CD14-positive monocyte (primary cell): ENCODE data around the gene IGFN1. TPM values are rescaled to one million over a fixed set of nuclear protein-coding genes. Genes with fewer than 3 reads are reported as not detected.

Source experiments
- DNase-seq, 3 donors: peaks; one replicate each; pipeline ENCODE4 v3.0.0-alpha.2; 2011 to 2022
- H2AFZ ChIP-seq: 2 replicates; pipeline ENCODE4 v1.6.0; 2012; ENCODE audit warnings: mild to moderate bottlenecking, low read depth, low read length, inconsistent platforms; ENCODE audit not compliant: insufficient read depth, poor library complexity, severe bottlenecking
- H3K27ac ChIP-seq, 2 donors: 1 replicate in 1 of 2; 2 replicates in 1 of 2; pipeline ENCODE4 v1.5.1; 2012 to 2013; ENCODE audit warnings: low read length in 2 of 2, control low read depth in 1 of 2, inconsistent platforms in 1 of 2, low read depth in 1 of 2, mild to moderate bottlenecking in 1 of 2
- H3K27me3 ChIP-seq, 2 donors: one replicate each; pipeline versions ENCODE4 v1.6.0 to v1.6.1; 2011 to 2013; ENCODE audit warnings: low read length in 2 of 2; ENCODE audit not compliant: control insufficient read depth in 2 of 2, insufficient read depth in 2 of 2
- H3K36me3 ChIP-seq, 2 donors: replicated peaks in 1 of 2; 1 replicate in 1 of 2; 2 replicates in 1 of 2; pipeline versions ENCODE4 v1.5.1 to v1.6.1; 2012 to 2013; ENCODE audit warnings: low read length in 2 of 2, control low read depth in 1 of 2, inconsistent platforms in 1 of 2, mild to moderate bottlenecking in 1 of 2; ENCODE audit not compliant: insufficient read depth in 2 of 2, control insufficient read depth in 1 of 2
- H3K4me1 ChIP-seq, 2 donors: 1 replicate in 1 of 2; 2 replicates in 1 of 2; pipeline versions ENCODE4 v1.5.1 to v1.6.1; 2012 to 2013; ENCODE audit warnings: low read length in 2 of 2, control low read depth in 1 of 2, inconsistent platforms in 1 of 2, mild to moderate bottlenecking in 1 of 2, moderate library complexity in 1 of 2; ENCODE audit not compliant: insufficient read depth in 2 of 2, control insufficient read depth in 1 of 2
- H3K4me2 ChIP-seq: replicated peaks from 2 replicates; pipeline ENCODE3; 2012; ENCODE audit warnings: low read length, moderate library complexity, mild to moderate bottlenecking; ENCODE audit not compliant: poor library complexity, severe bottlenecking; ENCODE audit errors: extremely low read depth
- H3K4me3 ChIP-seq, 3 experiments: fragments of 200-600 bp in 1 of 3; sonication (generic) in 1 of 3; replicated peaks in 1 of 3; 1 replicate in 2 of 3; 2 replicates in 1 of 3; pipeline ENCODE4 v1.5.1; 2011 to 2013; ENCODE audit warnings: low read length in 3 of 3, mild to moderate bottlenecking in 3 of 3, control low read depth in 2 of 3, low read depth in 2 of 3, inconsistent platforms in 1 of 3, moderate library complexity in 1 of 3
- H3K79me2 ChIP-seq: 2 replicates; pipeline ENCODE4 v1.6.0; 2012; ENCODE audit warnings: mild to moderate bottlenecking, control low read depth, inconsistent platforms, low read length, moderate library complexity; ENCODE audit not compliant: insufficient read depth
- H3K9ac ChIP-seq: 2 replicates; pipeline ENCODE4 v1.6.0; 2017; ENCODE audit warnings: low read length, mild to moderate bottlenecking; ENCODE audit not compliant: insufficient read depth, poor library complexity, severe bottlenecking
- H3K9me3 ChIP-seq, 2 donors: replicated peaks in 1 of 2; 1 replicate in 1 of 2; 2 replicates in 1 of 2; pipeline versions ENCODE4 v1.5.1 to v1.6.1; 2012 to 2013; ENCODE audit warnings: low read length in 2 of 2, control low read depth in 1 of 2; ENCODE audit not compliant: control insufficient read depth in 1 of 2, insufficient read depth in 1 of 2
- H4K20me1 ChIP-seq: 2 replicates; pipeline ENCODE4 v1.6.0; 2012; ENCODE audit warnings: mild to moderate bottlenecking, low read length, control low read depth, moderate library complexity; ENCODE audit not compliant: insufficient read depth
- H3K27ac Mint-ChIP-seq, 7 donors: one replicate each; pipeline ENCODE4 v1.8.0; 2020; ENCODE audit warnings: mild to moderate bottlenecking in 7 of 7, mixed read lengths in 7 of 7, moderate library complexity in 6 of 7, inconsistent platforms in 2 of 7
- H3K27me3 Mint-ChIP-seq, 3 donors: one replicate each; pipeline ENCODE4 v1.8.0; 2021 to 2022; ENCODE audit warnings: low read depth in 3 of 3, mild to moderate bottlenecking in 3 of 3, mixed read lengths in 3 of 3, moderate library complexity in 3 of 3, inconsistent platforms in 1 of 3
- H3K36me3 Mint-ChIP-seq, 2 donors: one replicate each; pipeline ENCODE4 v1.8.0; 2020; ENCODE audit warnings: mixed read lengths in 2 of 2, inconsistent platforms in 1 of 2, mild to moderate bottlenecking in 1 of 2
- H3K4me1 Mint-ChIP-seq: one replicate; pipeline ENCODE4 v1.8.0; 2020; ENCODE audit warnings: mild to moderate bottlenecking, mixed read lengths
- H3K4me3 Mint-ChIP-seq, 2 donors: one replicate each; pipeline ENCODE4 v1.8.0; 2020; ENCODE audit warnings: mild to moderate bottlenecking in 2 of 2, mixed read lengths in 2 of 2, moderate library complexity in 1 of 2
- H3K9me3 Mint-ChIP-seq, 7 donors: one replicate each; pipeline ENCODE4 v1.8.0; 2020 to 2022; ENCODE audit warnings: mixed read lengths in 7 of 7, mild to moderate bottlenecking in 6 of 7, moderate library complexity in 6 of 7, inconsistent platforms in 2 of 7
- CTCF ChIP-seq: fragments of 200-600 bp; IDR thresholded peaks from one replicate; pipeline ENCODE4 v1.8.0; 2022; ENCODE audit warnings: antibody characterized with exemption, mild to moderate bottlenecking
- WGBS: methylation state at CpG from one replicate; pipeline ENCODE4 v1.1.5; 2013; ENCODE audit warnings: missing lambda C conversion rate; ENCODE audit not compliant: insufficient coverage; 5-methylcytosine and 5-hydroxymethylcytosine counted together
- intact Hi-C, 2 donors: fragments of 100-400 bp; cut with micrococcal nuclease; formaldehyde crosslinking; loops; one replicate each; pipeline versions ENCODE4 v1.15.0 to v1.15.1; 2023
- polyA plus RNA-seq, 3 donors: library from polyadenylated mRNA; depleted of rRNA in 1 of 3; unstranded in 2 of 3; stranded (reverse) in 1 of 3; fragments of 300-500 nt in 2 of 3; fragments of >200 nt in 1 of 3; fragmentation: Illumina TruSeq in 2 of 3; gene quantifications; 1 replicate in 2 of 3; 2 replicates in 1 of 3; pipeline ENCODE4 v1.2.3, GENCODE V29; 2012 to 2021

Gene IGFN1
- polyA plus RNA-seq, 3 donors: not detected

DNA sequence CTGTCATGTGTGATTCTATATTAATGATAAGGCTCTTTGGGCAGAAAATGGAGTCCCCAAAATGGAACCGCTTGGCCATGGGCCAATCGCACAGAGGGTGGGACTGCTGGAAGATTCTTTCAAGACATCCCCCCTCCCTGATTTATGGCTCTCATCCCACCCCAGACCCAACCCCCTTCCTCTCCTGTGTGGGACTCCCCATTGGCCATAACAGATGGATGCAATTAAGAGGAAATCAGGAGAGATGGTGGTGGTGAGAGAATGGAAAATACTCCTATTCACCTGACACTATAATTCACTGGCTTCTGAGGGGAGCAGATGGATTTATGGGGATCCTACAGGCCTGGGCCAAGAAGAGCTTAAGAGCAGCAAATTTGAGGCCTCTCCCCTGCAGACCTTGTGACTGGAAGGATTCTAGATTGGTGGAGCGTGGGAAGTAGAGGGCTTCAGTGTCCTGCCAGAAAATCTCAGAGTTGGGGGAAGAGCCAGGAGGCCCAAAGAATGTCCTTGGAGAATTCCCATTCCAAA is 1.7 kb downstream of the IGFN1 start:
- no peak overlapping the region for H2AFZ ChIP-seq
- H4K20me1 ChIP-seq: no peaks in the 10 kb centered on the region
- H3K9me3 Mint-ChIP-seq: peaks cover 0 to 2% (median 0%) of the 10 kb centered on the region in 7 donors
- DNase-seq: no peak
- no peak overlapping the region for H3K4me3 ChIP-seq
- H3K27ac Mint-ChIP-seq: no peak overlapping the region
- H3K4me1 Mint-ChIP-seq: no peaks in the 10 kb centered on the region
- no peaks in the 10 kb centered on the region for H3K36me3 Mint-ChIP-seq
- H3K9me3 ChIP-seq: no peaks in the 10 kb centered on the region
- no peak overlapping the region for H3K27ac ChIP-seq
- H3K27me3 ChIP-seq: peaks cover 0 to 6% of the 10 kb centered on the region in 2 donors
- 100% methylated on average over 1 of the region's 3 CpGs for WGBS
- no peak for TF ChIP-seq CTCF
- no peaks in the 10 kb centered on the region for H3K79me2 ChIP-seq
- H3K4me3 Mint-ChIP-seq: no peak overlapping the region
- no peaks in the 10 kb centered on the region for H3K4me1 ChIP-seq
- no peak overlapping the region for H3K4me2 ChIP-seq
- peaks cover 15 to 24% (median 15%) of the 10 kb centered on the region in 3 donors for H3K27me3 Mint-ChIP-seq
- intact Hi-C loops: no loop called here
- no peaks in the 10 kb centered on the region for H3K36me3 ChIP-seq
- H3K9ac ChIP-seq: no peak overlapping the region

GRCh38 chr1:201194046-201194445 is 3.4 kb downstream of the IGFN1 start:
- Histone ChIP-seq H4K20me1 (no peaks in the 10 kb centered on the region), H3K9me3 (no peaks in the 10 kb centered on the region), H3K4me1 (no peaks in the 10 kb centered on the region), H2AFZ (no peak overlapping the region), H3K27ac (no peak overlapping the region), H3K4me3 (no peak overlapping the region), H3K9ac (no peak overlapping the region), H3K36me3 (no peaks in the 10 kb centered on the region), H3K79me2 (no peaks in the 10 kb centered on the region), H3K4me2 (no peak overlapping the region), H3K27me3 (peaks cover 0 to 6% of the 10 kb centered on the region in 2 donors)
- peaks cover 0 to 2% (median 0%) of the 10 kb centered on the region in 7 donors for H3K9me3 Mint-ChIP-seq
- peak overlapping the region in 1 of 7 donors; percentile 7 for H3K27ac Mint-ChIP-seq
- TF ChIP-seq CTCF: no peak
- H3K4me3 Mint-ChIP-seq: no peak overlapping the region
- 88% methylated on average over 5 of the region's 6 CpGs for WGBS
- intact Hi-C loops: no loop called here
- no peaks in the 10 kb centered on the region for H3K36me3 Mint-ChIP-seq
- peaks cover 11 to 20% (median 15%) of the 10 kb centered on the region in 3 donors for H3K27me3 Mint-ChIP-seq
- DNase-seq: no peak
- no peaks in the 10 kb centered on the region for H3K4me1 Mint-ChIP-seq
